Measurements from ENCODE around the gene GSTM2.

DNA sequence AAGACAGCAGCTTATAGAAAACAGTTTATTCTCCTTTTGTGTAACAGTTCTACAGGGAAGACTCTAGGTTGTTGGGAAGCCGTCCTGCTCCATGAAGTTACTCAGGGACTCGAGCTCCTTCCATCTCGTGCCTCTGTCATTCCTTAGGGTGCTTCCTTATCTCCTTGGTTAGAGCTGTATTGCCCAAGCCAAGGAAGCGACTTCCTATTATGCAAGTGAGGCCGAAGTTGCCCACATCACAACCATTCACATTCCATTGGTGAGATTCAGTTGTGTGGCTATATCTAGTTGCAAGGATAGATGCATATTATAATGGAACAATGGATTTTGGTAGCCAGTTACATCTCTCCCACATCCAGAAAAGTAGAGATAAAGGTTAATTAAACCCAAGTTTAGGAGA lies 53.2 kb downstream of the GSTM2 start:
- TF ChIP-seq, protein P1, sequence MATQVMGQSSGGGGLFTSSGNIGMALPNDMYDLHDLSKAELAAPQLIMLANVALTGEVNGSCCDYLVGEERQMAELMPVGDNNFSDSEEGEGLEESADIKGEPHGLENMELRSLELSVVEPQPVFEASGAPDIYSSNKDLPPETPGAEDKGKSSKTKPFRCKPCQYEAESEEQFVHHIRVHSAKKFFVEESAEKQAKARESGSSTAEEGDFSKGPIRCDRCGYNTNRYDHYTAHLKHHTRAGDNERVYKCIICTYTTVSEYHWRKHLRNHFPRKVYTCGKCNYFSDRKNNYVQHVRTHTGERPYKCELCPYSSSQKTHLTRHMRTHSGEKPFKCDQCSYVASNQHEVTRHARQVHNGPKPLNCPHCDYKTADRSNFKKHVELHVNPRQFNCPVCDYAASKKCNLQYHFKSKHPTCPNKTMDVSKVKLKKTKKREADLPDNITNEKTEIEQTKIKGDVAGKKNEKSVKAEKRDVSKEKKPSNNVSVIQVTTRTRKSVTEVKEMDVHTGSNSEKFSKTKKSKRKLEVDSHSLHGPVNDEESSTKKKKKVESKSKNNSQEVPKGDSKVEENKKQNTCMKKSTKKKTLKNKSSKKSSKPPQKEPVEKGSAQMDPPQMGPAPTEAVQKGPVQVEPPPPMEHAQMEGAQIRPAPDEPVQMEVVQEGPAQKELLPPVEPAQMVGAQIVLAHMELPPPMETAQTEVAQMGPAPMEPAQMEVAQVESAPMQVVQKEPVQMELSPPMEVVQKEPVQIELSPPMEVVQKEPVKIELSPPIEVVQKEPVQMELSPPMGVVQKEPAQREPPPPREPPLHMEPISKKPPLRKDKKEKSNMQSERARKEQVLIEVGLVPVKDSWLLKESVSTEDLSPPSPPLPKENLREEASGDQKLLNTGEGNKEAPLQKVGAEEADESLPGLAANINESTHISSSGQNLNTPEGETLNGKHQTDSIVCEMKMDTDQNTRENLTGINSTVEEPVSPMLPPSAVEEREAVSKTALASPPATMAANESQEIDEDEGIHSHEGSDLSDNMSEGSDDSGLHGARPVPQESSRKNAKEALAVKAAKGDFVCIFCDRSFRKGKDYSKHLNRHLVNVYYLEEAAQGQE (IDR thresholded peaks at IDR 0.05; ENCODE audit: low read depth): no peak
- TF ChIP-seq CEBPB (IDR thresholded peaks at IDR 0.05; ENCODE audit: low read depth): no peak
- no peak for TF ChIP-seq JUND (IDR thresholded peaks at IDR 0.05)
- TF ChIP-seq, protein P2, sequence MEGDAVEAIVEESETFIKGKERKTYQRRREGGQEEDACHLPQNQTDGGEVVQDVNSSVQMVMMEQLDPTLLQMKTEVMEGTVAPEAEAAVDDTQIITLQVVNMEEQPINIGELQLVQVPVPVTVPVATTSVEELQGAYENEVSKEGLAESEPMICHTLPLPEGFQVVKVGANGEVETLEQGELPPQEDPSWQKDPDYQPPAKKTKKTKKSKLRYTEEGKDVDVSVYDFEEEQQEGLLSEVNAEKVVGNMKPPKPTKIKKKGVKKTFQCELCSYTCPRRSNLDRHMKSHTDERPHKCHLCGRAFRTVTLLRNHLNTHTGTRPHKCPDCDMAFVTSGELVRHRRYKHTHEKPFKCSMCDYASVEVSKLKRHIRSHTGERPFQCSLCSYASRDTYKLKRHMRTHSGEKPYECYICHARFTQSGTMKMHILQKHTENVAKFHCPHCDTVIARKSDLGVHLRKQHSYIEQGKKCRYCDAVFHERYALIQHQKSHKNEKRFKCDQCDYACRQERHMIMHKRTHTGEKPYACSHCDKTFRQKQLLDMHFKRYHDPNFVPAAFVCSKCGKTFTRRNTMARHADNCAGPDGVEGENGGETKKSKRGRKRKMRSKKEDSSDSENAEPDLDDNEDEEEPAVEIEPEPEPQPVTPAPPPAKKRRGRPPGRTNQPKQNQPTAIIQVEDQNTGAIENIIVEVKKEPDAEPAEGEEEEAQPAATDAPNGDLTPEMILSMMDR (IDR thresholded peaks at IDR 0.05 in 2 of 3, conservative IDR thresholded peaks at IDR 0.05 in 1 of 3; ENCODE audit: borderline replicate concordance in 1 of 3, insufficient read depth in 1 of 3, low read depth in 2 of 3, low read length in 2 of 3): no peak
- TF ChIP-seq EZH2 (IDR thresholded peaks at IDR 0.05): no peak
